HCT116 (cell line): Measurements from ENCODE around the gene HIP1.

Experiments
- CTCF ChIP-seq, 3 experiments: fragments of 200-600 bp in 1 of 3; sonication (generic) in 1 of 3; IDR thresholded peaks in 2 of 3; conservative IDR thresholded peaks in 1 of 3; 2 replicates each; pipeline ENCODE4 v1.5.1; 2012 to 2017; ENCODE audit warnings: low read depth in 2 of 3, low read length in 2 of 3, antibody characterized with exemption in 1 of 3, borderline replicate concordance in 1 of 3, control low read depth in 1 of 3, mild to moderate bottlenecking in 1 of 3, mixed read lengths in 1 of 3, mixed run types in 1 of 3, moderate library complexity in 1 of 3; ENCODE audit not compliant: insufficient read depth in 1 of 3
- EZH2phosphoT487 ChIP-seq: fragments of 200-600 bp; IDR thresholded peaks from 2 replicates; pipeline ENCODE4 v1.6.1; 2018; ENCODE audit warnings: antibody characterized with exemption, borderline replicate concordance

GRCh38 chr7:75613351-75613750, 125.4 kb downstream of the HIP1 start:
- TF ChIP-seq CTCF (IDR thresholded peaks at IDR 0.05 in 2 of 3, conservative IDR thresholded peaks at IDR 0.05 in 1 of 3; ENCODE audit: borderline replicate concordance in 1 of 3, insufficient read depth in 1 of 3, low read depth in 2 of 3, low read length in 2 of 3) (no peak), EZH2phosphoT487 (no peak)
